Glutamatergic neuron (in vitro differentiated cells): ENCODE results near the gene EFNB2. TPM values are rescaled to one million over a fixed set of nuclear protein-coding genes. Genes with fewer than 3 reads are reported as not detected.

Experiments used
- DNase-seq: peaks from one replicate; pipeline ENCODE4 v3.0.0; 2022
- H3K27ac Mint-ChIP-seq: one replicate; pipeline ENCODE4 v1.8.0; 2020; ENCODE audit warnings: mild to moderate bottlenecking, mixed read lengths, inconsistent platforms; ENCODE audit not compliant: unreplicated experiment
- H3K27me3 Mint-ChIP-seq: one replicate; pipeline ENCODE4 v1.8.0; 2020; ENCODE audit warnings: mild to moderate bottlenecking, moderate library complexity, mixed read lengths, inconsistent platforms; ENCODE audit not compliant: unreplicated experiment
- H3K36me3 Mint-ChIP-seq: one replicate; pipeline ENCODE4 v1.8.0; 2020; ENCODE audit warnings: mild to moderate bottlenecking, mixed read lengths, inconsistent platforms; ENCODE audit not compliant: unreplicated experiment
- H3K4me1 Mint-ChIP-seq: one replicate; pipeline ENCODE4 v1.8.0; 2020; ENCODE audit warnings: mild to moderate bottlenecking, low read depth, mixed read lengths, inconsistent platforms; ENCODE audit not compliant: unreplicated experiment
- H3K4me3 Mint-ChIP-seq: one replicate; pipeline ENCODE4 v1.8.0; 2020; ENCODE audit warnings: mild to moderate bottlenecking, mixed read lengths, inconsistent platforms; ENCODE audit not compliant: unreplicated experiment
- H3K9me3 Mint-ChIP-seq: one replicate; pipeline ENCODE4 v1.8.0; 2020; ENCODE audit warnings: mild to moderate bottlenecking, moderate library complexity, mixed read lengths, inconsistent platforms; ENCODE audit not compliant: unreplicated experiment
- total RNA-seq: library from RNA; stranded (reverse); fragmentation: NEBNext Ultra II Directional; extraction: Animal tissue kit (Norgen Biotek cat#: 25700); gene quantifications from one replicate; pipeline ENCODE4 v1.2.1, GENCODE V29; 2021; ENCODE audit not compliant: unreplicated experiment
- TF ChIP-seq, protein P1 (sequence below): fragments of 200-600 bp; sonication (generic); IDR thresholded peaks from one replicate; pipeline ENCODE4 v1.5.0; 2021; ENCODE audit not compliant: partially characterized antibody, unreplicated experiment

The EFNB2 gene
- total RNA-seq, 1 donor from 2014 or later, result 51.1 TPM

DNA sequence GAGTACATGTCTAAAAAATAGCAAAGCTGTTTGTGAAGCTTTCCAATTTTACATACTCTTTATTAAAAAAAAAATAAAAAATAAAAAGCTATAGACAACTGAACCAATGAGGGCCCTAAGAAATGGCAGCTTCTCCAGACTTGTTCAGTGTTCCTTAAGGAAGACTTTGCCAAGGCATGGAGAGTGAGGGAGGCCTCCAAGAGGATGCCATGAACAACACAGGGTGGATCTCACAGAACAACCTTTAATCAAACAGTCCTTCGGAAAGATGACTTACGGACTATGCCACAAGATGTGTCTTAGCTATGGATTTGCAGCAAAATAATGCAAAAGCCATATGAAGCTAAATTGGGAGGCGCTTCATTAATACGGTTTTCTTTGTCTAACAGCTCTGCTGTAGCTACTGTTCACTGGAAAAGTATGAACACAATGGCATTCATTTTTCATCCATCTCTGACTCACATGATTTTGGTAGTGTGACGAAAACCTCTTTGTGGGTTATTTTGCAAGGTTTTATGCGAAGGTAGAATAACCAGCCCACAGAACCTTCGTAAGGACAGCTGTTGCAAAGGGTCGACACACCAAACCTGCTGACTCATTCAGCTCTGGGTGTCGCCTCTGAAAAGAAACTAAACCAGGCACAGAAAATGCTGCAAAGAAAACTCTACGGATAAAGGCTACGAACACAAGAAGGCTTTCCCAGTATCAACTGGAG is 27.7 kb downstream of the EFNB2 start:
- H3K9me3 Mint-ChIP-seq, result no peaks in the 10 kb centered on the region
- DNase-seq, result no peak
- no peaks in the 10 kb centered on the region for H3K36me3 Mint-ChIP-seq
- TF ChIP-seq, protein P1, sequence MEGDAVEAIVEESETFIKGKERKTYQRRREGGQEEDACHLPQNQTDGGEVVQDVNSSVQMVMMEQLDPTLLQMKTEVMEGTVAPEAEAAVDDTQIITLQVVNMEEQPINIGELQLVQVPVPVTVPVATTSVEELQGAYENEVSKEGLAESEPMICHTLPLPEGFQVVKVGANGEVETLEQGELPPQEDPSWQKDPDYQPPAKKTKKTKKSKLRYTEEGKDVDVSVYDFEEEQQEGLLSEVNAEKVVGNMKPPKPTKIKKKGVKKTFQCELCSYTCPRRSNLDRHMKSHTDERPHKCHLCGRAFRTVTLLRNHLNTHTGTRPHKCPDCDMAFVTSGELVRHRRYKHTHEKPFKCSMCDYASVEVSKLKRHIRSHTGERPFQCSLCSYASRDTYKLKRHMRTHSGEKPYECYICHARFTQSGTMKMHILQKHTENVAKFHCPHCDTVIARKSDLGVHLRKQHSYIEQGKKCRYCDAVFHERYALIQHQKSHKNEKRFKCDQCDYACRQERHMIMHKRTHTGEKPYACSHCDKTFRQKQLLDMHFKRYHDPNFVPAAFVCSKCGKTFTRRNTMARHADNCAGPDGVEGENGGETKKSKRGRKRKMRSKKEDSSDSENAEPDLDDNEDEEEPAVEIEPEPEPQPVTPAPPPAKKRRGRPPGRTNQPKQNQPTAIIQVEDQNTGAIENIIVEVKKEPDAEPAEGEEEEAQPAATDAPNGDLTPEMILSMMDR, result no peak
- peaks cover 33% of the 10 kb centered on the region for H3K4me1 Mint-ChIP-seq
- H3K27ac Mint-ChIP-seq, result peak overlapping the region; percentile 91
- no peaks in the 10 kb centered on the region for H3K27me3 Mint-ChIP-seq
- H3K4me3 Mint-ChIP-seq, result peak overlapping the region; percentile 63

DNA sequence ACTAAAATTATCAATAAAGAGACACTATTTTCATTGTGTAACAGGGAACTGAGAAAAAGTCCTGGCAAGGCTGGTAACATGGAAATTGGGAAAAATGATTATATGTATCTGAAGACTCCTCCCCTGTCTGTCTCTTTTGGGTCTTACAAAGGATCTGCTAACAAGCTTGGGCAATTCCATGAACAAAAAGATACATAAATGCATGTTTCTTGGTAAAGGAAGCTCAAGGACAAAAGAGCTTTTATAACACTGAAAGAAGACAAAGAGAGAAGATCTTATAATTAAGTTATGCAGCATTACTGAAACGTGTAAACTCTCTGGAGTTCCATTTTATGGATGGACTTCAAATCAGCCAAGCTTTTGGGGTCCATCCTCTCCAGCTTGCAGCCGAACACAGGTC is 29.2 kb downstream of the EFNB2 start:
- H3K4me1 Mint-ChIP-seq, result peaks cover 32% of the 10 kb centered on the region
- no peaks in the 10 kb centered on the region for H3K27me3 Mint-ChIP-seq
- no peak overlapping the region for H3K27ac Mint-ChIP-seq
- H3K9me3 Mint-ChIP-seq, result no peaks in the 10 kb centered on the region
- TF ChIP-seq, protein P1, result no peak
- DNase-seq, result no peak
- no peak overlapping the region for H3K4me3 Mint-ChIP-seq
- no peaks in the 10 kb centered on the region for H3K36me3 Mint-ChIP-seq

DNA sequence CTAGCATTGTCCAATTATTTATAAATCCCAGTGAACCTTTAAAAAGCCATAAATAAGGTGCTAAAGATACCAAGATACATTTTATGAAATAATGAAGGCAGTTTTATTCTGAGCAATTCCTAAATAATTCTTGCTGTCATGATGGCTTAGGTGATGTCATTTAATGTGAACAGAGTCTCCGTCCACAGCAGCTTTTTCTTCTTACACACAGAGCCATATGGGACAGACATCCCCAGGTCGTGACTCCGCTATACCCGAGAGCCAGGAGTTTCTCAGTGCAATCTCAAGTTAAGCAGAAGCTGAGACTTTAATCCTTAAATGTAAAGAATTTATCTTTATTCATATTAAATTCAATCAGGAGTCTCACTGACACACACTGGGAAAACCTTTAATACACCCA is 29.7 kb downstream of the EFNB2 start:
- peaks cover 32% of the 10 kb centered on the region for H3K4me1 Mint-ChIP-seq
- no peak for DNase-seq
- no peak overlapping the region for H3K4me3 Mint-ChIP-seq
- no peaks in the 10 kb centered on the region for H3K9me3 Mint-ChIP-seq
- TF ChIP-seq, protein P1, result no peak
- no peaks in the 10 kb centered on the region for H3K36me3 Mint-ChIP-seq
- H3K27ac Mint-ChIP-seq, result no peak overlapping the region
- no peaks in the 10 kb centered on the region for H3K27me3 Mint-ChIP-seq

DNA sequence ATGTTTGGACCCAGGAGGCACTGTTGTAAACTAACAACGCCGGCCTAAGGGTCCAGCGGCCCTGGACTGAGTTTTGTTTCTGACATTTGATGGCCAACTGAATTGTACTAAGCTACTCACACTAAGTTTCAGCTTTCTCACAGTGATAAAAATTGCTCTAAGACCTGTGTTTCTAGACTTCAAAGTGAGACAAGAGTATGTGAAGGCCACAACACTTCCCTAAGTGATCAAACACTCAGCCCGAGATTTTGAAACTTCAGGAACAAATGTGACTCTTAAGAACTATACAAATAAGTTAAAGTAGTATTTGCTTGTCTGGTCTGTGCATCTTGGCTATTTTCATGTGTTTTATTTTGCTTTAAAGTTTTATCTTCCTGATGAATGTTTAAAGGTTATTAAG is 30.2 kb downstream of the EFNB2 start:
- TF ChIP-seq, protein P1, result no peak
- Mint-ChIP-seq H3K4me3 (no peak overlapping the region), H3K27me3 (no peaks in the 10 kb centered on the region), H3K9me3 (no peaks in the 10 kb centered on the region), H3K27ac (no peak overlapping the region), H3K36me3 (no peaks in the 10 kb centered on the region), H3K4me1 (peaks cover 37% of the 10 kb centered on the region)
- no peak for DNase-seq

DNA sequence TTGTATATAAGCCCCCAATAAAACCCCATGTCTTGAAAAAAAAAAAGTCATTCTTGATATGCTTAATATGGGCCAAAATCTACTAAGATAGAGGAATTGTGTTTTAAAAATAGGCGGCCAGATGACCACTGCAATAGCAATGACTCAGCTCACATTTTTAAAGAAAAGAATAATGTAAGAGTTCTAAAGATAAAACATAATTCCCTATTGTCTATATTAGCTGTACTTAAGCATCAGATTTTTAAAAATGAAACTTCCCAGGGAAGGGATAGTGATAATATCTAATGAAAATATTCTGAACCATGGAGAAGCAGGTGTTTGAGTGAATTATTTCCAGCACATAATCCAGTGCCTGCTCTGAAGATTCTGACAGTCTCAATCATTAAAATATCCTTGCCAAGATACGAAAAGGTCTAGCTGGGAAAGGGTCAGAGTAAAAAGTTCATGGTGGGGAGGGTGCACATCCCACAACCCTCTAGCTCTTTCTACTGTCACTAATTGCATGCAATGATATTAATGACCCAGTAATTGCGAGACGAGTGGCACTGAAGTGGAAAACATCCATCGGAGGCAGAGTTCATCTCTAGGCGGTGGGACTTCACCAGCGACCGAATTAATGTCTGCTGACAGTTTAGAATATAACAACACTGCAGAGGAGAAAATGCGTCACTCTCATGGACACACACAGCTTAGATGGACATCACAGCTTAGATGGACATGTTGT is 31.6 kb downstream of the EFNB2 start:
- no peaks in the 10 kb centered on the region for H3K36me3 Mint-ChIP-seq
- no peak overlapping the region for H3K27ac Mint-ChIP-seq
- no peaks in the 10 kb centered on the region for H3K9me3 Mint-ChIP-seq
- H3K27me3 Mint-ChIP-seq, result no peaks in the 10 kb centered on the region
- peaks cover 45% of the 10 kb centered on the region for H3K4me1 Mint-ChIP-seq
- TF ChIP-seq, protein P1, result no peak
- no peak for DNase-seq
- no peak overlapping the region for H3K4me3 Mint-ChIP-seq
